IMR-90 (cell line): ENCODE results near the gene FERMT2. TPM values are rescaled to one million over a fixed set of nuclear protein-coding genes. Genes with fewer than 3 reads are reported as not detected.

Experiments used
- ATAC-seq: fragments of 200-7000 bp; cut with Tn5 transposase; 2 replicates; pipeline ENCODE4 v1.9.1; 2020; ENCODE audit warnings: low read depth, mild to moderate bottlenecking, moderate library complexity
- BruUV-seq: library from RNA; stranded (reverse); fragments of 400-500 nt; replicated peaks from 2 replicates; lab custom pipeline; 2021; lab: Mats Ljungman, UMichigan
- CTCF ChIA-PET: fragments of 300-600 bp; formaldehyde crosslinking; extraction: SDS; loops from one replicate; lab custom pipeline; 2021; ENCODE audit warnings: antibody characterized with exemption; lab: Yijun Ruan, JAX
- POLR2A ChIA-PET: fragments of 300-600 bp; sonication (Branson Sonifier 250); formaldehyde crosslinking; loops from one replicate; lab custom pipeline; 2022; ENCODE audit warnings: antibody characterized with exemption; ENCODE audit not compliant: unreplicated experiment; lab: Charles Lee
- DNase-seq: peaks from one replicate; pipeline ENCODE4 v3.0.0; 2013
- H2AFZ ChIP-seq: replicated peaks from 2 replicates; pipeline ENCODE3; 2013; ENCODE audit warnings: low read length, mild to moderate bottlenecking; ENCODE audit not compliant: poor library complexity
- H2AK5ac ChIP-seq: 2 replicates; pipeline ENCODE4 v1.6.1; 2013; ENCODE audit warnings: low read depth, low read length, inconsistent platforms
- H2AK9ac ChIP-seq: replicated peaks from 2 replicates; pipeline ENCODE3; 2013; ENCODE audit warnings: mild to moderate bottlenecking, low read depth, low read length, moderate library complexity; ENCODE audit not compliant: poor library complexity
- H2BK120ac ChIP-seq: 2 replicates; pipeline ENCODE4 v1.6.1; 2013; ENCODE audit warnings: low read depth, low read length, inconsistent platforms
- H2BK15ac ChIP-seq: 3 replicates; pipeline ENCODE4 v1.6.1; 2013; ENCODE audit warnings: low read depth, low read length, inconsistent platforms
- H2BK20ac ChIP-seq: 2 replicates; pipeline ENCODE4 v1.6.1; 2013; ENCODE audit warnings: low read depth, mild to moderate bottlenecking, inconsistent platforms, low read length, moderate library complexity
- H2BK5ac ChIP-seq: 2 replicates; pipeline ENCODE4 v1.6.1; 2013; ENCODE audit warnings: mild to moderate bottlenecking, low read depth, low read length, inconsistent platforms; ENCODE audit not compliant: poor library complexity, severe bottlenecking
- H3K14ac ChIP-seq: replicated peaks from 2 replicates; pipeline ENCODE4 v1.6.1; 2013; ENCODE audit warnings: low read depth, low read length, inconsistent platforms
- H3K18ac ChIP-seq: 2 replicates; pipeline ENCODE4 v1.6.1; 2013; ENCODE audit warnings: low read depth, low read length, control low read depth
- H3K23ac ChIP-seq: 2 replicates; pipeline ENCODE4 v1.6.1; 2013; ENCODE audit warnings: low read depth, low read length, inconsistent platforms
- H3K27ac ChIP-seq: 2 replicates; pipeline ENCODE4 v1.5.1; 2013; ENCODE audit warnings: mild to moderate bottlenecking, control low read depth, low read length; ENCODE audit not compliant: insufficient read depth
- H3K27me3 ChIP-seq: 2 replicates; pipeline ENCODE4 v1.6.1; 2013; ENCODE audit warnings: low read length; ENCODE audit not compliant: control insufficient read depth, insufficient read depth
- H3K36me3 ChIP-seq: 2 replicates; pipeline ENCODE4 v1.6.1; 2013; ENCODE audit warnings: low read length, mixed read lengths; ENCODE audit not compliant: control insufficient read depth, insufficient read depth
- H3K4ac ChIP-seq: 2 replicates; pipeline ENCODE4 v1.6.1; 2013; ENCODE audit warnings: low read depth, low read length, inconsistent platforms
- H3K4me1 ChIP-seq: 2 replicates; pipeline ENCODE4 v1.6.1; 2013; ENCODE audit warnings: low read length, mixed read lengths; ENCODE audit not compliant: control insufficient read depth, insufficient read depth
- H3K4me2 ChIP-seq: 2 replicates; pipeline ENCODE4 v1.6.1; 2013; ENCODE audit warnings: low read depth, mild to moderate bottlenecking, control low read depth, low read length, moderate library complexity
- H3K4me3 ChIP-seq: 2 replicates; pipeline ENCODE4 v1.5.1; 2013; ENCODE audit warnings: low read depth, mild to moderate bottlenecking, control low read depth, low read length, moderate library complexity; ENCODE audit not compliant: insufficient read depth
- H3K56ac ChIP-seq: 2 replicates; pipeline ENCODE4 v1.6.1; 2013; ENCODE audit warnings: low read length, inconsistent platforms; ENCODE audit not compliant: insufficient read depth; ENCODE audit errors: extremely low read depth
- H3K79me1 ChIP-seq, 2 experiments: 2 replicates each; pipeline ENCODE4 v1.6.1; 2013; ENCODE audit warnings: low read length in 2 of 2, inconsistent platforms in 1 of 2, low read depth in 1 of 2
- H3K9ac ChIP-seq: 2 replicates; pipeline ENCODE4 v1.6.1; 2013; ENCODE audit warnings: low read depth, low read length, control low read depth
- H3K9me1 ChIP-seq: 2 replicates; pipeline ENCODE4 v1.6.1; 2013; ENCODE audit warnings: low read length, inconsistent platforms; ENCODE audit not compliant: insufficient read depth
- H3K9me3 ChIP-seq: 2 replicates; pipeline ENCODE4 v1.6.1; 2013; ENCODE audit warnings: low read length; ENCODE audit not compliant: control insufficient read depth, insufficient read depth
- H4K20me1 ChIP-seq: 2 replicates; pipeline ENCODE4 v1.6.1; 2013; ENCODE audit warnings: low read length, inconsistent platforms; ENCODE audit not compliant: insufficient read depth
- H4K5ac ChIP-seq: 2 replicates; pipeline ENCODE4 v1.6.1; 2013; ENCODE audit warnings: mild to moderate bottlenecking, low read depth, low read length, control low read depth
- H4K8ac ChIP-seq, 2 experiments: 2 replicates each; pipeline ENCODE4 v1.6.1; 2013; ENCODE audit warnings: low read depth in 2 of 2, low read length in 2 of 2, control low read depth in 1 of 2, inconsistent platforms in 1 of 2
- H4K91ac ChIP-seq: 2 replicates; pipeline ENCODE4 v1.6.1; 2013; ENCODE audit warnings: low read depth, low read length, inconsistent platforms; ENCODE audit not compliant: insufficient read depth
- CEBPB ChIP-seq: IDR thresholded peaks from 2 replicates; pipeline ENCODE4 v1.6.1; 2012; ENCODE audit warnings: low read depth, low read length, improper control_type of control experiment
- CTCF ChIP-seq: conservative IDR thresholded peaks from 2 replicates; pipeline ENCODE4 v1.5.1; 2012; ENCODE audit warnings: mild to moderate bottlenecking, low read depth, low read length, improper control_type of control experiment
- ELK1 ChIP-seq: fragments of 150-350 bp; IDR thresholded peaks from 2 replicates; pipeline ENCODE4 v1.6.1; 2016; ENCODE audit warnings: low read depth, mild to moderate bottlenecking, low read length, moderate library complexity, borderline replicate concordance
- MAFK ChIP-seq: IDR thresholded peaks from 2 replicates; pipeline ENCODE4 v1.6.1; 2012; ENCODE audit warnings: low read depth, low read length, improper control_type of control experiment
- MXI1 ChIP-seq: IDR thresholded peaks from 2 replicates; pipeline ENCODE4 v1.6.1; 2012; ENCODE audit warnings: low read depth, mild to moderate bottlenecking, low read length, moderate library complexity, borderline replicate concordance
- POLR2A ChIP-seq: IDR thresholded peaks from 2 replicates; pipeline ENCODE4 v1.6.1; 2012; ENCODE audit warnings: mild to moderate bottlenecking, low read depth, low read length
- SMC3 ChIP-seq: fragments of 150-350 bp; IDR thresholded peaks from 2 replicates; pipeline ENCODE4 v1.6.1; 2016; ENCODE audit warnings: low read depth, mild to moderate bottlenecking, antibody characterized with exemption, low read length, moderate library complexity
- USF2 ChIP-seq: fragments of 150-350 bp; IDR thresholded peaks from 2 replicates; pipeline ENCODE4 v1.6.1; 2017; ENCODE audit warnings: mild to moderate bottlenecking, antibody characterized with exemption, low read length, low read depth
- WGBS, 2 experiments: methylation state at CpG; one replicate each; pipeline versions ENCODE4 v1.1.5 to v1.1.7; 2013; ENCODE audit warnings: missing lambda C conversion rate in 2 of 2; ENCODE audit not compliant: insufficient read length in 1 of 2; ENCODE audit errors: extremely low coverage in 2 of 2; 5-methylcytosine and 5-hydroxymethylcytosine counted together
- dilution Hi-C: fragments of 300-500 bp; cut with HindIII; formaldehyde crosslinking; loops from one replicate; pipeline ENCODE4 v1.14.3; 2018; ENCODE audit warnings: low sequenced_read_pairs; ENCODE audit not compliant: unreplicated experiment
- in situ Hi-C: fragments of 300-500 bp; cut with MboI; formaldehyde crosslinking; loops from 3 replicates; pipeline ENCODE4 v1.14.3; 2019; ENCODE audit warnings: low sequenced_read_pairs, inconsistent platforms, mixed read lengths
- intact Hi-C: fragments of 100-400 bp; cut with micrococcal nuclease; formaldehyde crosslinking; loops from 2 replicates; pipeline ENCODE4 v1.10.0; 2022
- polyA plus RNA-seq, 3 experiments: library from polyadenylated mRNA; depleted of rRNA; stranded (reverse); fragments of >200 nt; gene quantifications; 2 replicates each; pipeline ENCODE4 v1.2.3, GENCODE V29; 2012; ENCODE audit warnings: low replicate concordance in 1 of 3
- total RNA-seq: library from RNA; depleted of rRNA; stranded (reverse); fragments of >200 nt; gene quantifications from 2 replicates; pipeline ENCODE4 v1.2.3, GENCODE V29; 2012

Gene FERMT2
- total and polyA plus RNA-seq, 2 of the 4 experiments (the other 2 are of a cell fraction) = 131 to 217 TPM

- H2AFZ ChIP-seq = no peak overlapping the region
- peaks cover 15% of the 10 kb centered on the region; the same call in 1 of the 2 replicates for H4K20me1 ChIP-seq
- H3K27ac ChIP-seq = no peak overlapping the region
- POLR2A ChIA-PET = interaction anchor here (0.6 to 1.2 kb wide), 2 partner anchors 13 to 68 kb away, joined by 3 read pairs; partner anchors contain the start of gene FERMT2
- no peak for ATAC-seq
- no peak overlapping the region for H2BK20ac ChIP-seq
- H3K9me3 ChIP-seq = no peaks in the 10 kb centered on the region
- CTCF ChIA-PET = no interaction called here
- H3K14ac ChIP-seq = no peak overlapping the region
- dilution Hi-C loops = no loop called here
- no peak overlapping the region for H3K4ac ChIP-seq
- intact Hi-C loops = no loop called here
- H3K9me1 ChIP-seq = peaks cover 2% of the 10 kb centered on the region; the same call in 1 of the 2 replicates
- peaks cover 7% of the 10 kb centered on the region for H3K4me1 ChIP-seq
- H2BK5ac ChIP-seq = no peak overlapping the region
- no peak overlapping the region for H2BK15ac ChIP-seq
- H3K18ac ChIP-seq = no peak overlapping the region
- H3K27me3 ChIP-seq = no peaks in the 10 kb centered on the region
- H2AK9ac ChIP-seq = no peak overlapping the region
- TF ChIP-seq SMC3 = no peak
- TF ChIP-seq MAFK = no peak
- TF ChIP-seq MXI1 = no peak
- TF ChIP-seq USF2 = no peak
- TF ChIP-seq POLR2A = no peak
- no peak for TF ChIP-seq CEBPB
- no peak for TF ChIP-seq CTCF
- no peak for TF ChIP-seq ELK1
- H3K4me2 ChIP-seq = no peak overlapping the region
- no peak overlapping the region for H4K5ac ChIP-seq
- H4K91ac ChIP-seq = no peak overlapping the region
- in situ Hi-C loops = no loop called here
- H2AK5ac ChIP-seq = no peak overlapping the region
- no peak overlapping the region for H3K4me3 ChIP-seq
- no peak overlapping the region for H3K23ac ChIP-seq
- 100% methylated on average over 1 of the region's 6 CpGs; no CpG with 5 or more reads in 1 of the 2 experiments for WGBS, 2 experiments
- DNase-seq = no peak
- H2BK120ac ChIP-seq = no peak overlapping the region
- peaks cover 29 to 44% of the 10 kb centered on the region in 2 experiments for H3K79me1 ChIP-seq
- no peak overlapping the region for H3K56ac ChIP-seq
- H4K8ac ChIP-seq = no peak overlapping the region
- BruUV-seq = no TSS peak
- H3K9ac ChIP-seq = no peak overlapping the region
- H3K36me3 ChIP-seq = peaks cover 33% of the 10 kb centered on the region
Observed at GRCh38 chr14:52882824-52883223, 68.0 kb downstream of the FERMT2 start.
